Measurements from ENCODE around the gene RAB11FIP3.

RAB11FIP3 gene

DNA sequence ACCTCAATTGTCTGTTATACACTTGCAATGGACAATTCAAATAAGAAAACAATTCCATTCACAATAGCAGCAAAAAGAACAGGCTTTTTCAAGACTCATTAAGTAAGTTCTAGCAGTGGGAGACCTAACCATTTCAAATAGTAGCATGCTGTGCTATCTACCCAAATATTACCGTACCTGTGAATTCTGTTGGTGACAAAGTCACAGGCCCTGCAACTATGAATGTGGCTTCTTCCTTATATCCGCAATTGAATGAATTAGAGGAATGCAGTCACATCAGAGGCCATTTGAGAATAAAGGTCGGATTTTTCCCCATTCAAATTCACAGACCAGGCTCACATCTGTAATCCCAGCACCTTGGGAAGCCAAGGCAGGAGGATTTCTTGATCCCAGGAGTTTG, 29.2 kb upstream of the RAB11FIP3 start:
- Histone ChIP-seq H3K4me3 (ENCODE audit: insufficient read depth in 1 of 2, low read depth in 1 of 2, low read length in 2 of 2) (peak overlapping the region in 1 of 2 experiments; percentile 85), H3K9me3 (ENCODE audit: control insufficient read depth, low read length) (no peaks in the 10 kb centered on the region), H3K4me1 (ENCODE audit: control insufficient read depth, insufficient read depth, low read depth, low read length) (peaks cover 29% of the 10 kb centered on the region), H3K9ac (ENCODE audit: low read length) (peak overlapping the region; percentile 80), H2AK5ac (ENCODE audit: low read length, severe bottlenecking) (no peak overlapping the region), H2BK15ac (ENCODE audit: low read depth, poor library complexity, severe bottlenecking) (no peak overlapping the region), H2BK12ac (ENCODE audit: low read length in 2 of 2) (no peak overlapping the region), H2BK120ac (ENCODE audit: low read depth, low read length) (no peak overlapping the region), H3K27me3 (ENCODE audit: control insufficient read depth in 1 of 2, insufficient read depth in 1 of 2, low read length in 2 of 2) (no peaks in the 10 kb centered on the region), H2AFZ (ENCODE audit: low read depth, low read length) (peak overlapping the region; percentile 18), H3K4ac (ENCODE audit: low read depth in 1 of 2, low read length in 2 of 2) (no peak overlapping the region), H3K23ac (ENCODE audit: low read length in 2 of 2) (no peak overlapping the region), H3K18ac (ENCODE audit: low read depth in 1 of 2, low read length in 2 of 2) (no peak overlapping the region), H3K14ac (ENCODE audit: low read length in 2 of 2) (no peak overlapping the region), H3K79me1 (replicated peaks; ENCODE audit: low read length, poor library complexity, severe bottlenecking) (peaks cover 6% of the 10 kb centered on the region), H4K8ac (ENCODE audit: low read length) (no peak overlapping the region), H3K4me2 (ENCODE audit: low read length, poor library complexity, severe bottlenecking) (peak overlapping the region; percentile 17), H4K91ac (ENCODE audit: low read length) (no peak overlapping the region), H2BK5ac (ENCODE audit: low read depth, low read length, poor library complexity, severe bottlenecking) (no peak overlapping the region), H3K27ac (ENCODE audit: low read length, poor library complexity, severe bottlenecking) (peak overlapping the region; percentile 9), H3K36me3 (ENCODE audit: control insufficient read depth in 1 of 2, insufficient read depth in 2 of 2, low read depth in 1 of 2, low read length in 2 of 2) (peaks cover 15 to 23% of the 10 kb centered on the region in 2 experiments)
- 50% methylated on average over 3 of the region's 3 CpGs for WGBS
- DNase-seq: no peak

DNA sequence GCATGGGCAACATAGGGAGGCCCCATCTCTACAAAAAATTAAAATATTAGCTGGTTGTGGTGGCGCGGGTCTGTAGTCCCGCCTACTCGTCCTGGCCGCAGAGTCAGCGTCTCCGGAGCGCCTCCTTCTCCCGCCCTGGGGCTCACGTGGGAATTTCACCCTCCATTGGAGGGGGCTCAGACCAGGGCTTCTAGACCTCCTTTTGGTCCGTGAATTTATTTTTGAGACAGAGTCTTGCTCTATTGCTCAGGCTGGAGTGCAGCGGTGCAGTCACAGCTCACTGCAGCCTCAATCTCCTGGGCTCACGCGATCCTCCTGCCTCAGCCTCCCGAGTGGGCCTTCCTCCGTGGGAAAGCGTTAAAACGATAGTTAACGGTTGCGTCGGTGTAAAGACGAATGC, 28.8 kb upstream of the RAB11FIP3 start:
- Histone ChIP-seq H2AFZ (ENCODE audit: low read depth, low read length) (peak overlapping the region; percentile 18), H3K4ac (ENCODE audit: low read depth in 1 of 2, low read length in 2 of 2) (peak overlapping the region; percentile 29 to 82), H2BK15ac (ENCODE audit: low read depth, poor library complexity, severe bottlenecking) (no peak overlapping the region), H3K23ac (ENCODE audit: low read length in 2 of 2) (no peak overlapping the region), H2BK5ac (ENCODE audit: low read depth, low read length, poor library complexity, severe bottlenecking) (no peak overlapping the region), H2BK120ac (ENCODE audit: low read depth, low read length) (peak overlapping the region; percentile 73), H3K27me3 (ENCODE audit: control insufficient read depth in 1 of 2, insufficient read depth in 1 of 2, low read length in 2 of 2) (no peaks in the 10 kb centered on the region), H2AK5ac (ENCODE audit: low read length, severe bottlenecking) (no peak overlapping the region), H3K9me3 (ENCODE audit: control insufficient read depth, low read length) (no peaks in the 10 kb centered on the region), H3K4me1 (ENCODE audit: control insufficient read depth, insufficient read depth, low read depth, low read length) (peaks cover 29% of the 10 kb centered on the region), H3K27ac (ENCODE audit: low read length, poor library complexity, severe bottlenecking) (no peak overlapping the region), H2BK12ac (ENCODE audit: low read length in 2 of 2) (peak overlapping the region in 1 of 2 experiments; percentile 17), H3K4me3 (ENCODE audit: insufficient read depth in 1 of 2, low read depth in 1 of 2, low read length in 2 of 2) (peak overlapping the region; percentile 45 to 85), H3K79me1 (replicated peaks; ENCODE audit: low read length, poor library complexity, severe bottlenecking) (peaks cover 6% of the 10 kb centered on the region), H3K18ac (ENCODE audit: low read depth in 1 of 2, low read length in 2 of 2) (peak overlapping the region; percentile 95), H4K8ac (ENCODE audit: low read length) (peak overlapping the region; percentile 87), H3K9ac (ENCODE audit: low read length) (peak overlapping the region; percentile 80), H3K14ac (ENCODE audit: low read length in 2 of 2) (no peak overlapping the region), H3K4me2 (ENCODE audit: low read length, poor library complexity, severe bottlenecking) (peak overlapping the region; percentile 41), H4K91ac (ENCODE audit: low read length) (no peak overlapping the region), H3K36me3 (ENCODE audit: control insufficient read depth in 1 of 2, insufficient read depth in 2 of 2, low read depth in 1 of 2, low read length in 2 of 2) (peaks cover 15 to 23% of the 10 kb centered on the region in 2 experiments)
- DNase-seq: peak; percentile 86
- WGBS: 1% methylated on average over 16 of the region's 22 CpGs

DNA sequence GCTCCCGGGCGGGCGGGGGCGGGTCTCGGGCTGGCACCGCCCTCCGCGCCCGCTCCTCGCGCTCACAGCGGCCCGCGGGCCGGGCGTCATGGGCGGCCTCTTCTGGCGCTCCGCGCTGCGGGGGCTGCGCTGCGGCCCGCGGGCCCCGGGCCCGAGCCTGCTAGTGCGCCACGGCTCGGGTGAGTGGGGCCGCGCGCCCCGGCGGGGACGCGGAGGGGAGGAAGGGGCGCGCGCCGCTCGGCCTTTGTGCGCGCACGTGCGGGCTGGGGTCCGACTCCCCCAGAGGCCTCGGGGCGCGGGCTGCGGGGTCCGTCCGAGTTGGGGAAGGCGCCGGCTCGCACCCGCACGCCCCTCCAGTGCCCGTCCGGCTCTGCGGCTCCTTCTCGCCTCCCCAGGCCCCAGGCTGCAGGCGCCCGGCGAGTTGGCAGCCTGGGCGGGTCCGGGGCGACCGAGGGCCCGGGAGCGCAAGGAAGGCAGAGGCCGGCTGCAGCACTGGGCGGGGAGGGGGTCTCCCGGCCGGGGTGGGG, 28.3 kb upstream of the RAB11FIP3 start, which contains the start of gene NME4:
NME4 (plus strand) TSS at position 65 of the 527 bp plus-strand sequence; CDS start at position 89, 24 bp downstream.
- WGBS: 0% methylated on average over 12 of the region's 75 CpGs
- Histone ChIP-seq H3K23ac (ENCODE audit: low read length in 2 of 2) (peak within 1 kb of the TSS in 1 of 2 experiments; percentile 46), H3K9ac (ENCODE audit: low read length) (peak within 1 kb of the TSS; percentile 80), H3K27me3 (ENCODE audit: control insufficient read depth in 1 of 2, insufficient read depth in 1 of 2, low read length in 2 of 2) (no peaks in the 10 kb centered on the region), H3K36me3 (ENCODE audit: control insufficient read depth in 1 of 2, insufficient read depth in 2 of 2, low read depth in 1 of 2, low read length in 2 of 2) (peaks cover 15 to 23% of the 10 kb centered on the region in 2 experiments), H3K4me1 (ENCODE audit: control insufficient read depth, insufficient read depth, low read depth, low read length) (peaks cover 29% of the 10 kb centered on the region), H4K8ac (ENCODE audit: low read length) (peak within 1 kb of the TSS; percentile 87), H4K91ac (ENCODE audit: low read length) (peak within 1 kb of the TSS; percentile 73), H2BK120ac (ENCODE audit: low read depth, low read length) (peak within 1 kb of the TSS; percentile 73), H2AK5ac (ENCODE audit: low read length, severe bottlenecking) (peak within 1 kb of the TSS; percentile 9), H2AFZ (ENCODE audit: low read depth, low read length) (peak within 1 kb of the TSS; percentile 33), H3K4ac (ENCODE audit: low read depth in 1 of 2, low read length in 2 of 2) (peak within 1 kb of the TSS; percentile 82 to 98), H3K14ac (ENCODE audit: low read length in 2 of 2) (peak within 1 kb of the TSS in 1 of 2 experiments; percentile 91), H3K9me3 (ENCODE audit: control insufficient read depth, low read length) (no peaks in the 10 kb centered on the region), H2BK5ac (ENCODE audit: low read depth, low read length, poor library complexity, severe bottlenecking) (no peak within 1 kb of the TSS), H3K4me3 (ENCODE audit: insufficient read depth in 1 of 2, low read depth in 1 of 2, low read length in 2 of 2) (peak within 1 kb of the TSS; percentile 73 to 85), H3K79me1 (replicated peaks; ENCODE audit: low read length, poor library complexity, severe bottlenecking) (peaks cover 7% of the 10 kb centered on the region), H3K27ac (ENCODE audit: low read length, poor library complexity, severe bottlenecking) (peak within 1 kb of the TSS; percentile 55), H2BK15ac (ENCODE audit: low read depth, poor library complexity, severe bottlenecking) (peak within 1 kb of the TSS; percentile 65), H2BK12ac (ENCODE audit: low read length in 2 of 2) (peak within 1 kb of the TSS in 1 of 2 experiments; percentile 17), H3K4me2 (ENCODE audit: low read length, poor library complexity, severe bottlenecking) (peak within 1 kb of the TSS; percentile 63), H3K18ac (ENCODE audit: low read depth in 1 of 2, low read length in 2 of 2) (peak within 1 kb of the TSS; percentile 95)
- DNase-seq: peak; percentile 42

DNA sequence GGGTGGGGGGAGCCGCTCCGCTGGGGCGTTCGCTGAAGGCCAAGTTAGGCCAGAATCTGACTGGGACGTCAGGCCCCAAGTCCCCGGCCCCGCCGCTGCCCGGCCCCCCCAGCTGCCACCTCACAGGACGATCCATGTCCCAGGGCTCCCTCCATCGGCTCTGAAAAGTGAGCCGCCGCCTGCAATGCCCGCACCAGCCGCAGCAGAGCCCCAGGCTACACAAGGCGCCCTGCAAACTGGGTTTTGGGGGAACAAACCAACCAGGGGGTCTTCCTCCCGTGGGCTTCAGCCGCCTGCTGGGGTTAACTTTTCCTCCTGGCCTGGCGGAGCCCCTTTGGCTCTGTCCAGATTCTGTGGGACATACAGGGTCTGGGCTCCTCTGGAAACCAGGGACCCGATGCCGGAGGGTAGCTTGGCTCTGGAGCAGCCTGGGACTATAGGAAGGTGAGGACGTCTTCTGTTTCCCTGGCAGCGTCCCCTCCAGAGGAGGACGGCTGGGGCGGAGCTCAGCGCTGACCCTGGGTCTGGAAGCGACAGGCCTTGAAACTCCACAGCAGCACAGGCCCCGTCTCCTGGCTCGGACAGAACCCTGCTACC, 27.6 kb upstream of the RAB11FIP3 start:
- peak overlapping the region in 1 of 2 experiments; percentile 44 for H3K14ac ChIP-seq (ENCODE audit: low read length in 2 of 2)
- H3K4me2 ChIP-seq (ENCODE audit: low read length, poor library complexity, severe bottlenecking): peak overlapping the region; percentile 60
- peaks cover 15 to 23% of the 10 kb centered on the region in 2 experiments for H3K36me3 ChIP-seq (ENCODE audit: control insufficient read depth in 1 of 2, insufficient read depth in 2 of 2, low read depth in 1 of 2, low read length in 2 of 2)
- WGBS: 20% methylated on average over 25 of the region's 29 CpGs
- H3K4me3 ChIP-seq (ENCODE audit: insufficient read depth in 1 of 2, low read depth in 1 of 2, low read length in 2 of 2): peak overlapping the region; percentile 4 to 65
- no peaks in the 10 kb centered on the region for H3K9me3 ChIP-seq (ENCODE audit: control insufficient read depth, low read length)
- H2BK5ac ChIP-seq (ENCODE audit: low read depth, low read length, poor library complexity, severe bottlenecking): no peak overlapping the region
- no peak overlapping the region for H3K23ac ChIP-seq (ENCODE audit: low read length in 2 of 2)
- H3K27ac ChIP-seq (ENCODE audit: low read length, poor library complexity, severe bottlenecking): peak overlapping the region; percentile 55
- H4K8ac ChIP-seq (ENCODE audit: low read length): peak overlapping the region; percentile 59
- H3K79me1 ChIP-seq (replicated peaks; ENCODE audit: low read length, poor library complexity, severe bottlenecking): peaks cover 9% of the 10 kb centered on the region
- H2AK5ac ChIP-seq (ENCODE audit: low read length, severe bottlenecking): peak overlapping the region; percentile 9
- peak overlapping the region in 1 of 2 experiments; percentile 71 for H3K4ac ChIP-seq (ENCODE audit: low read depth in 1 of 2, low read length in 2 of 2)
- H2BK12ac ChIP-seq (ENCODE audit: low read length in 2 of 2): peak overlapping the region in 1 of 2 experiments; percentile 6
- peaks cover 30% of the 10 kb centered on the region for H3K4me1 ChIP-seq (ENCODE audit: control insufficient read depth, insufficient read depth, low read depth, low read length)
- peak overlapping the region; percentile 71 for H2BK120ac ChIP-seq (ENCODE audit: low read depth, low read length)
- peak overlapping the region; percentile 70 for H3K9ac ChIP-seq (ENCODE audit: low read length)
- peak overlapping the region; percentile 37 for H3K18ac ChIP-seq (ENCODE audit: low read depth in 1 of 2, low read length in 2 of 2)
- H2AFZ ChIP-seq (ENCODE audit: low read depth, low read length): no peak overlapping the region
- H2BK15ac ChIP-seq (ENCODE audit: low read depth, poor library complexity, severe bottlenecking): peak overlapping the region; percentile 65
- no peak overlapping the region for H4K91ac ChIP-seq (ENCODE audit: low read length)
- no peaks in the 10 kb centered on the region for H3K27me3 ChIP-seq (ENCODE audit: control insufficient read depth in 1 of 2, insufficient read depth in 1 of 2, low read length in 2 of 2)
- peak; percentile 91 for DNase-seq

All from mesenchymal stem cell (in vitro differentiated cells and primary cell).